Central memory CD8-positive, alpha-beta T cell (primary cell): ENCODE measurements around the gene JAK3.

Experiments used
- ATAC-seq: fragments of 150-1000 bp; cut with Tn5 transposase; replicated peaks from 2 replicates; pipeline ENCODE4 v1.10.0; 2022; ENCODE audit warnings: mild to moderate bottlenecking, moderate FRiP score, moderate number of reproducible peaks; ENCODE audit not compliant: poor library complexity, severe bottlenecking; ENCODE audit errors: extremely low read depth
- DNase-seq, 2 donors: peaks; one replicate each; pipeline ENCODE4 v3.0.0; 2021; ENCODE audit warnings: low spot score in 2 of 2
- H3K27ac Mint-ChIP-seq: one replicate; pipeline ENCODE4 v1.8.0; 2022; ENCODE audit warnings: low read depth, mild to moderate bottlenecking, moderate library complexity, mixed read lengths
- H3K27me3 Mint-ChIP-seq: one replicate; pipeline ENCODE4 v1.8.0; 2022; ENCODE audit warnings: mixed read lengths
- H3K36me3 Mint-ChIP-seq: one replicate; pipeline ENCODE4 v1.8.0; 2022; ENCODE audit warnings: mild to moderate bottlenecking, moderate library complexity, mixed read lengths; ENCODE audit not compliant: insufficient read depth
- H3K4me1 Mint-ChIP-seq: one replicate; pipeline ENCODE4 v1.8.0; 2022; ENCODE audit warnings: mixed read lengths
- H3K4me3 Mint-ChIP-seq: one replicate; pipeline ENCODE4 v1.8.0; 2022; ENCODE audit warnings: mild to moderate bottlenecking, moderate library complexity, mixed read lengths
- H3K9me3 Mint-ChIP-seq: one replicate; pipeline ENCODE4 v1.8.0; 2022; ENCODE audit warnings: mixed read lengths

The JAK3 gene

GRCh38 chr19:17861542-17862402 lies 14.0 kb upstream of the JAK3 start:
- DNase-seq (no peak), ATAC-seq (no peak)
- Mint-ChIP-seq H3K4me1 (peaks cover 38% of the 10 kb centered on the region), H3K36me3 (peaks cover 46% of the 10 kb centered on the region), H3K27ac (peak overlapping the region; percentile 89), H3K9me3 (no peaks in the 10 kb centered on the region), H3K4me3 (peak overlapping the region; percentile 91), H3K27me3 (no peaks in the 10 kb centered on the region)

GRCh38 chr19:17860993-17861360 lies 13.2 kb upstream of the JAK3 start:
- peak overlapping the region; percentile 89 for H3K27ac Mint-ChIP-seq
- H3K4me1 Mint-ChIP-seq: peaks cover 38% of the 10 kb centered on the region
- DNase-seq (no peak), ATAC-seq (no peak)
- peak overlapping the region; percentile 91 for H3K4me3 Mint-ChIP-seq
- no peaks in the 10 kb centered on the region for H3K27me3 Mint-ChIP-seq
- peaks cover 43% of the 10 kb centered on the region for H3K36me3 Mint-ChIP-seq
- H3K9me3 Mint-ChIP-seq: no peaks in the 10 kb centered on the region

- Mint-ChIP-seq H3K36me3 (peaks cover 38% of the 10 kb centered on the region), H3K27me3 (no peaks in the 10 kb centered on the region), H3K4me1 (peaks cover 41% of the 10 kb centered on the region), H3K4me3 (peak overlapping the region; percentile 91), H3K27ac (peak overlapping the region; percentile 89), H3K9me3 (no peaks in the 10 kb centered on the region)
- no peak for DNase-seq
- ATAC-seq: no peak
Observed at GRCh38 chr19:17860331-17860992, 12.7 kb upstream of the JAK3 start.

- H3K4me3 Mint-ChIP-seq: peak within 1 kb of the TSS; percentile 91
- DNase-seq (peak; percentile 85 to 98), ATAC-seq (peak; percentile 98)
- peaks cover 44% of the 10 kb centered on the region for H3K4me1 Mint-ChIP-seq
- no peaks in the 10 kb centered on the region for H3K9me3 Mint-ChIP-seq
- H3K27ac Mint-ChIP-seq: peak within 1 kb of the TSS; percentile 89
- peaks cover 39% of the 10 kb centered on the region for H3K36me3 Mint-ChIP-seq
- H3K27me3 Mint-ChIP-seq: no peaks in the 10 kb centered on the region
Observed at GRCh38 chr19:17859533-17860330, 11.9 kb upstream of the JAK3 start, which contains the start of gene RPL18A. Gene RPL18A, plus strand, starts transcription at chr19:17859910. Its CDS starts 47 bp downstream, at chr19:17859957.

DNA sequence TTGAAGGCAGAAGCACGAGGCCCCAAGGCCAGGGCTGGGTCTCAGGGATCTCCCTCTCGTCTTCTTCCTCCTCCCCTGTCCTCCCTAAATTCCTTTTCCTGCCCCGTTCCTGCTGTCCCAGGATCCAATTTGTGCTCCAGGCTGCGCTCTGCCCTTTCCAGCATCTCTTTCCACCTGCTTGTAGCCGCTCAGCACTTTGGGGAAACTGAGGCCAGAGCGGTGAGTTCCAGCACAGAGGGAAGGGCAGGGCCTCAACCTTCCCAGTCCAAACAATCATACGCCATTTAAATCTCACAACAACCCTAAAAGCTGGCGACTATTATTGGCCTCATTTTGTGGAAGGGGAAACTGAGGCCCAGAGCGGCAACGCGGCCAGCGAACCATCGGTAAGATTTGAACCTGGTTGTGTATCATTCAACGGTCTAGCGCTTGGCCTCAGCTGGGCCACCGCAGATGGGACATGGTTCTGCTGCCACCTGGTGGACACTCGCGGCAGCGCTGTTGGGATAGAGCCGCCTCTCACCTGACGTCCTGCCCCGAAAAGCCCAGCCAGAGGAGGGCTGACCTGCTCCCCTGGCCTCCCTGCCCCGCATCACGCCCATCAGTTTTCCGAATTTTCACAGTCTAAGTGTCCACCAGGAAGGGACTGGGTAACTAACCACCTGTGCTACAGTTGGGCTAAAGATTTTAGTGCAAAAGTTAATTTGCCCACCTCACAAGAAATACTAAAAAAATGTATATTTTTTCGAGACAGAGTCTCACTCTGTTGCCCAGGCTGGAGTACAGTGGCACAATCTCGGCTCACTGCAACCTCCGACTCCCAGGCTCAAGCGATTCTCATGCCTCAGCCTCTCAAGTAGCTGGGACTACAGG lies 7.7 kb upstream of the JAK3 start:
- no peaks in the 10 kb centered on the region for H3K9me3 Mint-ChIP-seq
- H3K4me3 Mint-ChIP-seq: no peak overlapping the region
- H3K27ac Mint-ChIP-seq: no peak overlapping the region
- ATAC-seq (no peak), DNase-seq (peak; percentile 79 to 95)
- peaks cover 14% of the 10 kb centered on the region for H3K36me3 Mint-ChIP-seq
- H3K27me3 Mint-ChIP-seq: no peaks in the 10 kb centered on the region
- peaks cover 31% of the 10 kb centered on the region for H3K4me1 Mint-ChIP-seq

DNA sequence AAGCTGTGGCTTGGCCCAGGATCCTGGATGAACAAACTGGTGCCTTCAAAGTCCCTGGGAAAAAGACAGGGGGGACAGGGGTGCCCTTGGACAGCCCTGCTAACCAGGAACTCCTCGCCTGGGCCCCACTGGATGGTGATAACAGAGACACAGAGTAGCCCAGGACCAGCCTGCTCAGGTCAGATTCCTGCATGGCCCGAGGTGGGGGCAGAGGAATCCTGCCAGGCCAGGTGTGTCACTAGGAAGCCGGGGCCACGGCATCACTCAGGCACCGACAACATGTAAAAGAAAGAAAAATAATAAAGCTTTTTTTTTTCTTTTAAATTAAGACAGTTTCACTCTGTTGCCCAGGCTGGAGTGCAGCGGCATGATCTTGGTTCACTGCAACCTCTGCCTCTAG lies 6.3 kb upstream of the JAK3 start:
- no peak for ATAC-seq
- Mint-ChIP-seq H3K4me1 (peaks cover 29% of the 10 kb centered on the region), H3K9me3 (no peaks in the 10 kb centered on the region), H3K4me3 (no peak overlapping the region), H3K36me3 (peaks cover 9% of the 10 kb centered on the region), H3K27me3 (no peaks in the 10 kb centered on the region), H3K27ac (no peak overlapping the region)
- DNase-seq: no peak

DNA sequence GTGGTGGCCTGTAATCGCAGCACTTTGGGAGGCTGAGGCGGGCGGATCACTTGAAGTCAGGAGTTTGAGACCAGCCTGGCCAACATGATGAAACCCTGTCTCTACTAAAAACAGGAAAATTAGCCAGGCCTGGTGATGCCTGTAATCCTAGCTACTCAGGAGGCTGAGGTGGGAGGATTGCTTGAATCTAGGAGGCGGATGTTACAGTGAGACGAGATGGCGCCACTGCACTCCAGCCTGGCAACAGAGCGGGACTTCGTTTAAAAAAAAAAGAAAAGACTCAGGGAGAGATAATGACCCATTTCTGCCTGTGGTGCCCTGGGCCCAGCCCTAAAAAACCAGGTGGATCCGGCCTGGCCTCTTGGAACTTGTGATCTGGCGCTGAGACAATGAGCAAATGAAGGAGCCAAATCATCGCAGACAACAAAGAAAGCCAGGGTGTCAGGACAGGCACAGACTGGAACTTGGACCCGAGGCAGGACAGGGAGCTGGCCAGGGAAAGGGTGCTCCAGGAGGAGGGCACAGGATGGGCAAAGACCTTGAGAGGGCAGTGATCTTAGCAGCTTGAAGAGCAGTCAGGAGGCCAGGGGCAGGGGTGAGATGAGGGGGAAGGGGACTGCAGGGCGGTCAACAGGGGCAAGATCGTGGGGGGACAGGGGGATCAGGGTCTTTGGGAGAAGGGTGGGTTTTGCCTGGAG lies 962 bp upstream of the JAK3 start:
- ATAC-seq (no peak), DNase-seq (no peak)
- Mint-ChIP-seq H3K9me3 (no peaks in the 10 kb centered on the region), H3K27ac (peak overlapping the region; percentile 94), H3K27me3 (no peaks in the 10 kb centered on the region), H3K4me3 (peak overlapping the region; percentile 86), H3K36me3 (peaks cover 18% of the 10 kb centered on the region), H3K4me1 (peaks cover 64% of the 10 kb centered on the region)

- DNase-seq: peak in 1 of 2 donors; percentile 32
- Mint-ChIP-seq H3K27me3 (no peaks in the 10 kb centered on the region), H3K9me3 (no peaks in the 10 kb centered on the region), H3K4me3 (peak overlapping the region; percentile 86), H3K4me1 (peaks cover 63% of the 10 kb centered on the region), H3K36me3 (peaks cover 27% of the 10 kb centered on the region), H3K27ac (peak overlapping the region; percentile 94)
- peak; percentile 13 for ATAC-seq
Observed at GRCh38 chr19:17846146-17846545, 1.6 kb downstream of the JAK3 start.

DNA sequence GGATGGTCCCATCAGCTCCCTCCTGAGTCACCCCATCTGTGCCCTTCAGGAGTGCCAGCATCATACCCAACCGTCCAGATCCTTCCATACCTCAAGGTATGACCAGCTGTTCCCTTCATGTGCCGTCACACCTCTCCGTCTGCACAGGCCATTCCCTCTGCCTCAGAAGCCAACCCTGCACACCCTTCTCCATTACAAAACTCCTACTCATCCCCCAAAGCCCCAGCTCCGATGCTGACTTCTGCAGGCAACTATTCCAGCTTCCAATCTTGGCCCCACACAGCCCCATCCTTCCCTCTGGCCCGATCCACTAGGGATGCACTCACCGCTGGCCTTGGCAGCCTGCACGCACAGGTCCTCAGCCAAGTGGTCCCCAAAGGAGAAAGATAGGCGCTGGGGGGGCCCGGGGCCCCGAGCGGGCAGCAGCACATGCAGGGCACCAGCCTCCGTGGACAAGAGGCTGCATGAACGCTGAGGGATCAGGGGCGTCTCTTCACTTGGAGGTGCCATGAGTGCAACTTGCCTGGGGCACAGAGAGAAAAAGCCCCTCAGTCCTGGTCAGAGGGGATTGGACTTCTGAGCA lies 3.8 kb downstream of the JAK3 start:
- no peaks in the 10 kb centered on the region for H3K27me3 Mint-ChIP-seq
- H3K4me3 Mint-ChIP-seq: peak overlapping the region; percentile 86
- DNase-seq (no peak), ATAC-seq (no peak)
- H3K4me1 Mint-ChIP-seq: peaks cover 51% of the 10 kb centered on the region
- no peaks in the 10 kb centered on the region for H3K9me3 Mint-ChIP-seq
- peak overlapping the region; percentile 94 for H3K27ac Mint-ChIP-seq
- H3K36me3 Mint-ChIP-seq: peaks cover 39% of the 10 kb centered on the region

DNA sequence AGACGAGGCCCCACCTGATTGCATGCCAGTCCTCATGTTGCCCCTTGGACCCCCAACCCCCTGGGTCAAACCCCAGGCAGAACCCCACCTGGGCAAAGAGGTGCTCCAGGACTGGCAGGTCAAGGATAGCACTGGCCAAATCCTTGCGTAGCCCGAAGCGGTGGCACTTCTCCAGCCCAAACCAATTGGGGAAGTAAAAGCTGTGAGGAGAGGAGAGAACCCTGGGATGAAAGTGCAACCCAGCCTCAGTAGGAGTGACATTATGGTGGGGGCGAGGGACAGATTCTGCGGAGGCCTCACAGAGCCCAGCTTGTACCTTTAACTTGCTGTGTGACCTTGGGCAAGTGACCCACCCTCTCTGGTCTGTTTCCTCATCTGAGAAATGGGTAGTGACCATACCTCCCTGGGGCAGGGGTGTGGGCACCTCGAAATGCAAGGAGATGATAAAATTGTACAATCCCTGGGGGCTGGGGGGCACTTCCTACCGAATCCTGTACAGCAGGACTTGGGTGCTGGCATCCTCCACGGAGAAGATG lies 4.4 kb downstream of the JAK3 start:
- Mint-ChIP-seq H3K36me3 (peaks cover 44% of the 10 kb centered on the region), H3K27me3 (no peaks in the 10 kb centered on the region), H3K4me3 (no peak overlapping the region)

More for the DNA sequence above, 4.4 kb downstream of the JAK3 start:
- DNase-seq (no peak), ATAC-seq (no peak)
- H3K27ac Mint-ChIP-seq: peak overlapping the region; percentile 94
- H3K9me3 Mint-ChIP-seq: no peaks in the 10 kb centered on the region
- H3K4me1 Mint-ChIP-seq: peaks cover 45% of the 10 kb centered on the region
